NB4 (cell line): ENCODE data around the gene RCOR1.
"Not testable (repeated sequence)": the region's sequence is repeated elsewhere in the genome, so short reads cannot be mapped to it uniquely, and the experiment has no call there.

ENCODE experiments used
- DNase-seq: peaks from one replicate; pipeline ENCODE4 v3.0.0; 2010; ENCODE audit warnings: low read depth
- H3K4me3 ChIP-seq: one replicate; pipeline ENCODE4 v1.5.1; 2011; ENCODE audit warnings: mild to moderate bottlenecking, low read depth, low read length, moderate library complexity
- CTCF ChIP-seq: IDR thresholded peaks from one replicate; pipeline ENCODE4 v1.5.1; 2012; ENCODE audit warnings: low read depth, low read length
- MAX ChIP-seq: IDR thresholded peaks from 2 replicates; pipeline ENCODE4 v1.6.1; 2011; ENCODE audit warnings: low read depth, low read length
- MYC ChIP-seq: IDR thresholded peaks from 2 replicates; pipeline ENCODE4 v1.6.1; 2011; ENCODE audit warnings: low read depth, low read length
- POLR2A ChIP-seq: IDR thresholded peaks from 2 replicates; pipeline ENCODE4 v1.6.1; 2011; ENCODE audit warnings: mild to moderate bottlenecking; ENCODE audit not compliant: insufficient read length; ENCODE audit errors: extremely low read depth

Gene RCOR1

GRCh38 chr14:102571043-102571442, 21.4 kb upstream of the RCOR1 start:
- no peak for DNase-seq
- TF ChIP-seq POLR2A (no peak), CTCF (no peak)

GRCh38 chr14:102571478-102572042, 20.9 kb upstream of the RCOR1 start:
- DNase-seq = no peak
- TF ChIP-seq MAX (no peak), POLR2A (no peak), MYC (no peak), CTCF (no peak)

More at GRCh38 chr14:102571043-102571442, 21.4 kb upstream of the RCOR1 start:
- H3K4me3 ChIP-seq = no peak overlapping the region

GRCh38 chr14:102573161-102573560, 19.3 kb upstream of the RCOR1 start:
- not testable (repeated sequence) for H3K4me3 ChIP-seq, DNase-seq

More at GRCh38 chr14:102571478-102572042, 20.9 kb upstream of the RCOR1 start:
- no peak overlapping the region for H3K4me3 ChIP-seq

- H3K4me3 ChIP-seq = no peak overlapping the region
- peak; percentile 71 for DNase-seq
- TF ChIP-seq MAX = no peak
- TF ChIP-seq MYC = no peak
- TF ChIP-seq CTCF = no peak
- no peak for TF ChIP-seq POLR2A
These were observed 18.8 kb upstream of the RCOR1 start for GRCh38 chr14:102573591-102574046.

GRCh38 chr14:102574281-102575159, 17.9 kb upstream of the RCOR1 start:
- TF ChIP-seq POLR2A (no peak), CTCF (no peak), MYC (no peak), MAX (no peak)
- H3K4me3 ChIP-seq = no peak overlapping the region
- DNase-seq = no peak

GRCh38 chr14:102575160-102575845, 17.1 kb upstream of the RCOR1 start:
- TF ChIP-seq CTCF (no peak), POLR2A (no peak), MAX (no peak), MYC (no peak)
- no peak overlapping the region for H3K4me3 ChIP-seq
- DNase-seq = no peak

GRCh38 chr14:102575846-102576428, 16.5 kb upstream of the RCOR1 start:
- H3K4me3 ChIP-seq, DNase-seq: not testable (repeated sequence)
